GM23248 (cell line): ENCODE data around the gene SRPK2.

ENCODE experiments used
- EZH2 ChIP-seq: fragments of 200-600 bp; sonication (generic); IDR thresholded peaks from 2 replicates; pipeline ENCODE4 v1.6.1; 2018; ENCODE audit warnings: antibody characterized with exemption, mild to moderate bottlenecking; ENCODE audit not compliant: insufficient read depth, poor library complexity, severe bottlenecking
- EZH2phosphoT487 ChIP-seq: fragments of 200-600 bp; sonication (generic); IDR thresholded peaks from 2 replicates; pipeline ENCODE4 v1.6.1; 2018; ENCODE audit warnings: antibody characterized with exemption, moderate library complexity, mild to moderate bottlenecking, low read depth; ENCODE audit not compliant: insufficient read depth

GRCh38 chr7:105105579-105105978, 283.1 kb downstream of the SRPK2 start:
- no peak for TF ChIP-seq EZH2phosphoT487
- no peak for TF ChIP-seq EZH2
